OCI-LY7 (cell line): ENCODE measurements around the gene XPNPEP3. TPM values are rescaled to one million over a fixed set of nuclear protein-coding genes. Genes with fewer than 3 reads are reported as not detected.

Source experiments
- BruUV-seq: library from RNA; stranded (reverse); fragments of 400-500 nt; replicated peaks from 2 replicates; lab custom pipeline; 2021; lab: Mats Ljungman, UMichigan
- CTCF ChIA-PET: fragments of 300-600 bp; sonication (Branson Sonifier 250); formaldehyde crosslinking; loops from one replicate; lab custom pipeline; 2022; ENCODE audit warnings: antibody characterized with exemption; ENCODE audit not compliant: unreplicated experiment; lab: Charles Lee
- POLR2A ChIA-PET: fragments of 300-600 bp; sonication (Branson Sonifier 250); formaldehyde crosslinking; loops from one replicate; lab custom pipeline; 2022; ENCODE audit warnings: antibody characterized with exemption; lab: Charles Lee
- DNase-seq: peaks from one replicate; pipeline ENCODE4 v3.0.0-alpha.2; 2015; ENCODE audit warnings: low spot score
- H2AFZ ChIP-seq: fragments of 200-600 bp; sonication (generic), shearing (Covaris generic); 2 replicates; pipeline ENCODE4 v1.6.1; 2014; ENCODE audit warnings: mild to moderate bottlenecking, antibody characterized with exemption, low read length, moderate library complexity
- H3K27ac ChIP-seq: fragments of 200-600 bp; sonication (generic); 2 replicates; pipeline ENCODE4 v1.5.1; 2014; ENCODE audit warnings: mixed run types, low read depth, mild to moderate bottlenecking, moderate library complexity, low read length, inconsistent platforms; ENCODE audit not compliant: poor library complexity, severe bottlenecking
- H3K36me3 ChIP-seq: fragments of 200-600 bp; sonication (generic); 2 replicates; pipeline ENCODE4 v1.6.1; 2014; ENCODE audit warnings: mild to moderate bottlenecking, antibody characterized with exemption, low read length, moderate library complexity, mixed read lengths; ENCODE audit not compliant: insufficient read depth
- H3K4me1 ChIP-seq: fragments of 200-600 bp; sonication (generic); 2 replicates; pipeline ENCODE4 v1.5.1; 2014; ENCODE audit warnings: mild to moderate bottlenecking, low read length; ENCODE audit not compliant: insufficient read depth, poor library complexity, severe bottlenecking
- H3K4me2 ChIP-seq: fragments of 200-600 bp; sonication (generic); 2 replicates; pipeline ENCODE4 v1.6.1; 2014; ENCODE audit warnings: mild to moderate bottlenecking, low read length
- H3K4me3 ChIP-seq: fragments of 200-600 bp; sonication (generic); 2 replicates; pipeline ENCODE4 v1.5.1; 2014; ENCODE audit warnings: mild to moderate bottlenecking, low read depth, low read length; ENCODE audit not compliant: poor library complexity, severe bottlenecking
- H3K79me2 ChIP-seq: fragments of 200-600 bp; sonication (generic); 2 replicates; pipeline ENCODE4 v1.6.1; 2016; ENCODE audit warnings: low read depth, mild to moderate bottlenecking, low read length, moderate library complexity, mixed read lengths; ENCODE audit not compliant: insufficient read depth
- H3K9me2 ChIP-seq: fragments of 200-600 bp; sonication (generic); 2 replicates; pipeline ENCODE4 v1.6.1; 2016; ENCODE audit warnings: mild to moderate bottlenecking, low read length, mixed read lengths; ENCODE audit not compliant: insufficient read depth
- H3K9me3 ChIP-seq: fragments of 200-600 bp; sonication (generic); 2 replicates; pipeline ENCODE4 v1.6.1; 2014; ENCODE audit warnings: mild to moderate bottlenecking, mixed run types, low read length, mixed read lengths
- H4K20me1 ChIP-seq: fragments of 200-600 bp; sonication (generic); 2 replicates; pipeline ENCODE4 v1.6.1; 2014; ENCODE audit warnings: mild to moderate bottlenecking, antibody characterized with exemption, low read length, moderate library complexity, mixed read lengths; ENCODE audit not compliant: insufficient read depth
- EZH2phosphoT487 ChIP-seq: fragments of 200-600 bp; sonication (generic); IDR thresholded peaks from 2 replicates; pipeline ENCODE4 v1.6.1; 2018; ENCODE audit warnings: low read depth, borderline replicate concordance, mild to moderate bottlenecking, mixed run types, antibody characterized with exemption, low read length, moderate library complexity, mixed read lengths
- intact Hi-C: fragments of 100-400 bp; cut with micrococcal nuclease; formaldehyde crosslinking; loops from one replicate; pipeline ENCODE4 v1.10.0; 2022; ENCODE audit not compliant: unreplicated experiment
- microRNA-seq: library from miRNA; unstranded; fragments of <30 nt; microRNA quantifications from one replicate; pipeline ENCODE4 v1.2.0, GENCODE V29; 2022; ENCODE audit warnings: borderline replicate concordance
- small RNA-seq: library from RNA; depleted of rRNA; stranded (forward); fragments of <200 nt; gene quantifications from one replicate; pipeline ENCODE3, GENCODE V24; 2014
- total RNA-seq, 2 experiments: library from RNA; depleted of rRNA in 1 of 2; stranded (reverse); fragments of >200 nt in 1 of 2; shearing (Covaris generic) in 1 of 2; gene quantifications; 2 replicates each; pipeline ENCODE4 v1.2.3, GENCODE V29; 2014 to 2022
- TF ChIP-seq, protein P1 (sequence below): fragments of 200-600 bp; sonication (generic); conservative IDR thresholded peaks from 2 replicates; pipeline ENCODE4 v1.5.1; 2014; ENCODE audit warnings: mild to moderate bottlenecking, antibody characterized with exemption, low read length, moderate library complexity, mixed read lengths

Gene XPNPEP3
- total RNA-seq, 2 experiments from 2014 or later = 12.2 to 22.4 TPM

DNA sequence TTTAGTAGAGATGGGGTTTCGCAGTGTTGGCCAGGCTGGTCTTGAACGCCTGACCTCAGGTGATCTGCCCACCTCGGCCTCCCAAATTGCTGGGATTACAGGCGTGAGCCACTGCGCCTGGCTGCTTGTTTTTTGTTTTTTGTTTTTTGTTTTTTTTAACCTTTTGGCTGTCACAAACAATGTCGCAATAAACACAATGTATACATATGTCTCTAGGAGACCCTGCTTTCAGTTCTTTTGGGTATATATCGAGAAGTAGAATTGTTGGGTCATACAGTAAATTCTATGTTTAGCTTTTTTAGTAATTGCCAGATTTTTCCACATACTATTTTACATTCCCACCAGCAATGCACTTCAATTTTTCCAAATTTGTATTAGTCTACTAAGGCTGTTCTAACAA lies 122.2 kb downstream of the XPNPEP3 start:
- ChIA-PET CTCF (no interaction called here), POLR2A (interaction anchor here (0.6 kb wide), 1 partner anchor 35 kb away, joined by 3 read pairs; no protein-coding TSS in a partner anchor)
- Histone ChIP-seq H3K27ac (no peak overlapping the region), H3K4me1 (peaks cover 14% of the 10 kb centered on the region), H3K9me2 (no peaks in the 10 kb centered on the region), H3K79me2 (no peaks in the 10 kb centered on the region), H3K4me2 (no peak overlapping the region), H3K4me3 (no peak overlapping the region), H3K9me3 (no peaks in the 10 kb centered on the region), H3K36me3 (no peaks in the 10 kb centered on the region), H4K20me1 (no peaks in the 10 kb centered on the region), H2AFZ (no peak overlapping the region)
- BruUV-seq = no TSS peak
- intact Hi-C loops = no loop called here
- DNase-seq = no peak
- TF ChIP-seq, protein P1, sequence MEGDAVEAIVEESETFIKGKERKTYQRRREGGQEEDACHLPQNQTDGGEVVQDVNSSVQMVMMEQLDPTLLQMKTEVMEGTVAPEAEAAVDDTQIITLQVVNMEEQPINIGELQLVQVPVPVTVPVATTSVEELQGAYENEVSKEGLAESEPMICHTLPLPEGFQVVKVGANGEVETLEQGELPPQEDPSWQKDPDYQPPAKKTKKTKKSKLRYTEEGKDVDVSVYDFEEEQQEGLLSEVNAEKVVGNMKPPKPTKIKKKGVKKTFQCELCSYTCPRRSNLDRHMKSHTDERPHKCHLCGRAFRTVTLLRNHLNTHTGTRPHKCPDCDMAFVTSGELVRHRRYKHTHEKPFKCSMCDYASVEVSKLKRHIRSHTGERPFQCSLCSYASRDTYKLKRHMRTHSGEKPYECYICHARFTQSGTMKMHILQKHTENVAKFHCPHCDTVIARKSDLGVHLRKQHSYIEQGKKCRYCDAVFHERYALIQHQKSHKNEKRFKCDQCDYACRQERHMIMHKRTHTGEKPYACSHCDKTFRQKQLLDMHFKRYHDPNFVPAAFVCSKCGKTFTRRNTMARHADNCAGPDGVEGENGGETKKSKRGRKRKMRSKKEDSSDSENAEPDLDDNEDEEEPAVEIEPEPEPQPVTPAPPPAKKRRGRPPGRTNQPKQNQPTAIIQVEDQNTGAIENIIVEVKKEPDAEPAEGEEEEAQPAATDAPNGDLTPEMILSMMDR = no peak
- no peak for TF ChIP-seq EZH2phosphoT487

DNA sequence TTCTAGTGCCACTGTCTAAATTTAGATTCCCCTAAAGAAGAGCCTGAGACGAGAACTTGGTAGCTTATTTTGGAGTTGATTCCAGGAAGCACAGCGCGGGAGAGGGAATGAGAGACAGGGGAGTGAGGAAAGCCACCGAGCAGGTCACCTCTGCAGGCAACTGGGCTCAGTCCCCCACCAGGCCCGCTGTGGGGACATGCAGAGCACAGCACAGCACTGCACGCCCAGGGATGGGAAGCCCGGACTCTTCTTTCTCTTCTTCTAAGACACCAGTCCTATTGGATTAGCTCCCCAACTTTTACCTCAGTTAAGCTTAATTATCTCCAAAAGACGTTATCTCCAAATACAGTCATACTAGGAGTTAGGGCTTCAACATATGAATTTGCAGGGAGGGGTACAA lies 122.9 kb downstream of the XPNPEP3 start:
- no peak overlapping the region for H3K27ac ChIP-seq
- ChIA-PET POLR2A (interaction anchor here (0.6 to 0.7 kb wide), 2 partner anchors 50 to 389 kb away, joined by 3 read pairs; no protein-coding TSS in a partner anchor), CTCF (no interaction called here)
- intact Hi-C loops = no loop called here
- H3K9me2 ChIP-seq = no peaks in the 10 kb centered on the region
- no peak overlapping the region for H3K4me2 ChIP-seq
- TF ChIP-seq, protein P1 = no peak
- no peak for TF ChIP-seq EZH2phosphoT487
- H2AFZ ChIP-seq = no peak overlapping the region
- BruUV-seq = no TSS peak
- DNase-seq = no peak
- H3K4me1 ChIP-seq = peaks cover 14% of the 10 kb centered on the region
- H4K20me1 ChIP-seq = no peaks in the 10 kb centered on the region
- H3K36me3 ChIP-seq = no peaks in the 10 kb centered on the region
- H3K9me3 ChIP-seq = no peaks in the 10 kb centered on the region
- no peaks in the 10 kb centered on the region for H3K79me2 ChIP-seq
- no peak overlapping the region for H3K4me3 ChIP-seq

Small RNA genes lying within 50 kb of the gene (microRNA-seq; reads per million reads assigned to microRNA genes)
- 6.8 reads per million for gene MIR4766

Small RNA genes lying within 50 kb of the gene (small RNA-seq; reads per million reads assigned to genes)
- gene MIR4766 (not detected), gene RF00017 (not detected), gene RNU6-379P (not detected)

Other genes starting within 250 kb of the XPNPEP3 start
- gene MRTFA, start 220.4 kb upstream of the XPNPEP3 start, total RNA-seq (2014; rRNA removed; shearing (Covaris generic)) = 25.6 and 47.7 TPM in 2 replicates
- gene MRTFA, start 220.4 kb upstream of the XPNPEP3 start, total RNA-seq (2022) = 60.4 and 66.9 TPM in 2 replicates
- gene MCHR1, start 177.7 kb upstream of the XPNPEP3 start, total RNA-seq (2014; rRNA removed; shearing (Covaris generic)) = not detected in 2 replicates
- not detected in 2 replicates for gene MCHR1, start 177.7 kb upstream of the XPNPEP3 start, total RNA-seq (2022)
- 19.1 and 25.9 TPM in 2 replicates for gene SLC25A17, start 37.8 kb upstream of the XPNPEP3 start, total RNA-seq (2014; rRNA removed; shearing (Covaris generic))
- gene SLC25A17, start 37.8 kb upstream of the XPNPEP3 start, total RNA-seq (2022) = 31.4 and 37.9 TPM in 2 replicates
- 121 and 255 TPM in 2 replicates for gene ST13, start 509 bp upstream of the XPNPEP3 start, total RNA-seq (2014; rRNA removed; shearing (Covaris generic))
- 223 and 225 TPM in 2 replicates for gene ST13, start 509 bp upstream of the XPNPEP3 start, total RNA-seq (2022)
- gene DNAJB7, start 5.0 kb downstream of the XPNPEP3 start, total RNA-seq (2014; rRNA removed; shearing (Covaris generic)) = not detected in 2 replicates
- gene DNAJB7, start 5.0 kb downstream of the XPNPEP3 start, total RNA-seq (2022) = not detected in 2 replicates
- gene RBX1, start 94.2 kb downstream of the XPNPEP3 start, total RNA-seq (2014; rRNA removed; shearing (Covaris generic)) = 77.3 and 83.6 TPM in 2 replicates
- 78.9 and 86.9 TPM in 2 replicates for gene RBX1, start 94.2 kb downstream of the XPNPEP3 start, total RNA-seq (2022)
- 45.4 and 46.2 TPM in 2 replicates for gene EP300, start 235.4 kb downstream of the XPNPEP3 start, total RNA-seq (2014; rRNA removed; shearing (Covaris generic))
- 101 and 108 TPM in 2 replicates for gene EP300, start 235.4 kb downstream of the XPNPEP3 start, total RNA-seq (2022)